Measurements from ENCODE around the gene CC2D1A. TPM values are rescaled to one million over a fixed set of nuclear protein-coding genes. Genes with fewer than 3 reads are reported as not detected.
A peak's percentile ranks its signal among the peaks of the same experiment; 100 is the strongest.

CC2D1A gene
- total RNA-seq, 2 donors from 2014 or later: 35.5 to 52.1 TPM

GRCh38 chr19:13937479-13938300, 31.7 kb downstream of the CC2D1A start:
- Histone ChIP-seq H3K4me1 (no peaks in the 10 kb centered on the region), H3K27me3 (no peaks in the 10 kb centered on the region), H3K27ac (no peak overlapping the region), H3K9me3 (no peaks in the 10 kb centered on the region), H3K4me3 (no peak overlapping the region), H3K36me3 (replicated peaks in 1 of 2; ENCODE audit: insufficient read depth in 1 of 2, low read depth in 2 of 2) (no peaks in the 10 kb centered on the region)
- intact Hi-C loops (cut with DNase I): no loop called here
- no peak for TF ChIP-seq CTCF (IDR thresholded peaks at IDR 0.05)
- TF ChIP-seq POLR2A (IDR thresholded peaks at IDR 0.05): no peak
- ATAC-seq (no peak), DNase-seq (no peak)
- WGBS, 2 donors: 17 to 38% methylated on average over 5 to 29 of the region's 29 CpGs

- DNase-seq: no peak
- intact Hi-C loops (cut with DNase I): no loop called here
- peak; percentile 35 for ATAC-seq
- Histone ChIP-seq H3K4me3 (no peak within 1 kb of the TSS), H3K27me3 (no peaks in the 10 kb centered on the region), H3K9me3 (no peaks in the 10 kb centered on the region), H3K27ac (no peak within 1 kb of the TSS), H3K36me3 (replicated peaks in 1 of 2; ENCODE audit: insufficient read depth in 1 of 2, low read depth in 2 of 2) (no peaks in the 10 kb centered on the region), H3K4me1 (no peaks in the 10 kb centered on the region)
- TF ChIP-seq POLR2A (IDR thresholded peaks at IDR 0.05) (no peak), CTCF (IDR thresholded peaks at IDR 0.05) (no peak)
- 34 to 37% methylated on average over 12 to 20 of the region's 21 CpGs for WGBS, 2 donors
Measured at GRCh38 chr19:13938301-13939064, 32.5 kb downstream of the CC2D1A start, which contains the start of gene PODNL1. Gene PODNL1 (minus strand): TSS chr19:13938417. CDS start chr19:13938181, 236 bp downstream.

- intact Hi-C loops (cut with DNase I): no loop called here
- H3K27me3 ChIP-seq: no peaks in the 10 kb centered on the region
- WGBS, 2 donors: 90 to 95% methylated on average over 1 of the region's 1 CpG
- no peaks in the 10 kb centered on the region for H3K36me3 ChIP-seq (replicated peaks in 1 of 2; ENCODE audit: insufficient read depth in 1 of 2, low read depth in 2 of 2)
- H3K4me1 ChIP-seq: no peaks in the 10 kb centered on the region
- H3K27ac ChIP-seq: no peak overlapping the region
- DNase-seq (no peak), ATAC-seq (no peak)
- no peak overlapping the region for H3K4me3 ChIP-seq
- no peaks in the 10 kb centered on the region for H3K9me3 ChIP-seq
- TF ChIP-seq CTCF (IDR thresholded peaks at IDR 0.05): no peak
- TF ChIP-seq POLR2A (IDR thresholded peaks at IDR 0.05): no peak
Measured at GRCh38 chr19:13942023-13942684, 36.2 kb downstream of the CC2D1A start.

- no peaks in the 10 kb centered on the region for H3K9me3 ChIP-seq
- intact Hi-C loops (cut with DNase I): no loop called here
- H3K4me3 ChIP-seq: no peak overlapping the region
- no peak for TF ChIP-seq POLR2A (IDR thresholded peaks at IDR 0.05)
- no peak for TF ChIP-seq CTCF (IDR thresholded peaks at IDR 0.05)
- ATAC-seq (no peak), DNase-seq (no peak)
- H3K27me3 ChIP-seq: no peaks in the 10 kb centered on the region
- H3K36me3 ChIP-seq (replicated peaks in 1 of 2; ENCODE audit: insufficient read depth in 1 of 2, low read depth in 2 of 2): no peaks in the 10 kb centered on the region
- no peaks in the 10 kb centered on the region for H3K4me1 ChIP-seq
- H3K27ac ChIP-seq: no peak overlapping the region
- WGBS, 2 donors: 88 to 92% methylated on average over 4 of the region's 4 CpGs
Measured at GRCh38 chr19:13946414-13946813, 40.4 kb downstream of the CC2D1A start.

Data from body of pancreas (tissue), 4 donors.